CD4-positive, alpha-beta T cell treated with Interleukin-12 subunit alpha and Interleukin-12 subunit beta, for 1 hour (primary cell): Measurements from ENCODE around the gene NIFK.
"Not testable (repeated sequence)": the region's sequence is repeated elsewhere in the genome, so short reads cannot be mapped to it uniquely, and the experiment has no call there.

ENCODE experiments used
- DNase-seq: peaks from one replicate; pipeline ENCODE4 v3.0.0-alpha.2; 2020

The NIFK gene

DNA sequence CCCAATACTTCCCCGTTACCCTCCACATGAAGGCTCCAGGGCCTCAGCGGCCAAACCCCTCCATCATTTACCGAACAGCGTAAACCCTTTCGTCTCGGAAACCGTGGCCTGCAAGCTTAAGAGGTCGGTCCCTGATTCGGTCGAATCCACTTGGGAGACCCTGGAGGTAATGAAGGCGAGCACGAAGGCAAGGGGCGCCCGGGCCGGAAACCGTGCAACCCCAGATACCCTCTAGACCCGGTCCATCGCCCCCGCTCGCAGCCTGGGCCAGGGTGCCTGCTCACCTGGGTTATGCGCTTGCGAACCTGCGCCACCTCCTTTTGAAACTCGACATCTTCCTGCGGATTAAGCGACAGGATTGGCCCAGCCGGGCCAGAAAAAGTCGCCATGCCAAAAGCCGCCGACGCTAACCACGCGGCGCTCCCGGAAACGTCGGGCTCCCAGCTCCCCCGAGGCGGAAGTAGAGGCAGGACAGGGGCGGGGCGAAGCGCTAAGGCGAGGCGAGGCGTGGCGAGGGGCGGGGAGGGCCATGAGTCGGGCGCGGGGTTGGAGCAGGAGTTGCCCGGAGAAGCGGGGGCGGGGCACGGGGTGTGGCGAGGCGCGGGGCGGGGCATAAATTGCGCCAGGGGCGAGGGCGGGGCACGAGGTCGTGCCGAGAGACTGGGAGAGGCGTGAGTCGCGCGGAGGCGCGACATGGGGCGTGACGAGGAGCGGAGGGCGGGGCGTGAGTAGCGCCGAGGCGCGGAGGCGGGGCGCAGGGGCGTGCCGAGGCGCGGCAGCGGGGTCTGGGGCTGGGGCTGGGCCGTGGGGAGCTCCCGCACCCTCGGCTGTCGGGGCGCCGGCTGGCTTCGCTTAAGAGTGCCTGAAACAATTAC is at the start of gene NIFK:
Gene NIFK, minus strand, starts transcription at position 414 of the 875 bp plus-strand sequence. Its CDS starts 25 bp downstream, at position 389.
- DNase-seq = peak; percentile 100

DNA sequence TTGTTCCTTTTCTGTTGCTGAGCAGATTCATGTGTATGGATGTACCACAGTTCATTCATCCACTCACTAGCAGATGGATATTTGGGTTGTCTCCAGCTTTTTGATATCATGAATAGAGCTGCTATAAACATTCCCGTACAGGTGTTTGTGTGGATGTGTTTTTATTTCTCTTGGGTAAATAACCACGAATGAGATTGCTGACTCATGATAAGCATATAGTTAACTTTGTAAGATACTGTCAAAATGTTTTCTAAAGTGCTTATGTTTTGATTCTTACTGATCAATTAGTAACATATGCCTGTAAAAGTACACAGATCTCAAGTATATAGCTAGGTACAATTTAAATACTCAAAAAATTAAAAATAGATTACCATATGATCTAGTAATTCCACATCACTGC is 46.5 kb upstream of the NIFK start:
- DNase-seq = no peak

DNA sequence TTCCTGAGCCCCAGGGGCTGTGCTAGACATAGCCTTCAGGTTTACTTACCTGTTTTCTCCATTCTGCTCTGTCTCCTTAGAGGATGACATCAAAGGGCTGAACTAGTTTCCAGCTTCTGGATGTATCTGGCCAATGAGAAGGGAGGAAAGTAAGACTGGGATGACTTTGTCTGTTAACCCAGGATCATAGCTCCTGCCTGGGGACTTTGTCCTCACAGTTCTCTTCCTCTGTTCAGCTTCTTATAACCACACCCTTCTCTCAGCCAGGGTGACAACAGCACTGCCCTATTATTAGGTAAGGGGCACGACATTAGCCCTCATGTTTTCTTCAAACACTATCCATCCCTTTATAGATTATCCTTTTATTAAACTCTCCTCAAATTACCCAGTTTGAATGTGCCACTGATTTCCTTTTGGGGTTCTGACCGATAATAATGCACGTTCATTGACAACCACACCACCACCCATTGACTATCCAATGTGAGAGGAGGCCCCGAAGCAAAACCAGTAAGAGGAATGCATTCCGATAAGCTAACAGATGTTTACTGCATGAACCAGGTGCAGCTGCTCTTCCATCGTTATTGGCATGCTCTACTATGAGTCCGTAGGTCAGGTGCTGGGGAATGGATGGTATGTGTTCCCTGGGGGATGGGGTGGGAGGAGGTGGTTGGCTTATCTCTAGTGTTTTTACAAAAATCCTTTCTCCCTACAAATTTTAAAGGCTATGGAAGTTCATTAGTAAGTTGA is 42.2 kb upstream of the NIFK start:
- DNase-seq = no peak

DNA sequence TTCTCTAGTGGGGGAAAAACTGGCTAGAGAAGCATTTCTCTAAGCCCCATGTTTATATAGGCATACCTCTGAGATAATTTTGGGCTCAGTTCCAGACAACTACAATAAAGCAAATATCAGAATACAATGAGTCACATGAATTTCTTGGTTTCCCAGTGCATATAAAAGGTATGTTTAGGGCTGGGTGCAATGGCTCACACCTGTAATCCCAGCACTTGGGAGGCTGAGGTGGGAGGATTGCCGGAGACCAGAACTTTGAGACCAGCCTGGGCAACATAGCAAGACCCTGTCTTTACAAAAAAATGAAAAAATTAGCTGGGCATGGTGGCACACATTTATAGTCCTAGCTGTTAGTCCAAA is 41.0 kb upstream of the NIFK start:
- no peak for DNase-seq

DNA sequence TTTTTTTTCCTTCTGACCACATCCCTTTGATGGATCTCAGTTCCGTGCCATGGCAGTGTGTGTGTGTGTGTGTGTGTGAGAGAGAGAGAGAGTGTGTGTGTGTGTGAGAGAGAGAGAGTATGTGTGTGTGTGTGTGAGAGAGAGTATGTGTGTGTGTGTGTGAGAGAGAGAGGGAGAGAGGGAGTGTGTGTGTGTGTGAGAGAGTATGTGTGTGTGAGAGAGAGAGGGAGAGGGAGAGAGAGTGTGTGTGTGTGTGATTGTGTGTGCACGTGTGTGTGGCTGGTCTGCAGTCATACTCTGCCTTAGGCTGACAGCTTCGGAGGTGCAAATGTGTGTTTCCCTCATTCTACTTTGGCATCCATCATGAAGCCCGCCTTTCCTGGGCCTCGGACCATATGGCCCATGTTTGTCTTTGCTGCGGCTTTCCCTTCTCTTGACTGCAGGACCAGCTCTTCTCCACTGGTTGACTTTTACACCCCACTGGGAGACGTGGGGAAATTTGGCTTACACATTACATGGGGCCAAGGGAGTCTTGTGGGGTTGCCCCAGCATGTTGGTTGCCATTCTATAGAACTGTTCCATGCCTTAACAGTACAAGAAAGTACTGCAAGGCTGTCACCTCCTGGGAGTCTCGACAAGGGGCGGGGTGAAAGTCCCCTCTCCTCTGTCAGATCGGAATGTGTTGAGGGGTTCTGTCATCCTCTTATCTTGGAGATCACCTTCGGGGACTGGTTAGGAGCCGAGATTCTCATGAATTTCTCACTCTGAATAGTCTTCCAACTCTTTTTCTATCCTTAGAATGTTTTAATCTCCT is 40.4 kb upstream of the NIFK start:
- no peak for DNase-seq

DNA sequence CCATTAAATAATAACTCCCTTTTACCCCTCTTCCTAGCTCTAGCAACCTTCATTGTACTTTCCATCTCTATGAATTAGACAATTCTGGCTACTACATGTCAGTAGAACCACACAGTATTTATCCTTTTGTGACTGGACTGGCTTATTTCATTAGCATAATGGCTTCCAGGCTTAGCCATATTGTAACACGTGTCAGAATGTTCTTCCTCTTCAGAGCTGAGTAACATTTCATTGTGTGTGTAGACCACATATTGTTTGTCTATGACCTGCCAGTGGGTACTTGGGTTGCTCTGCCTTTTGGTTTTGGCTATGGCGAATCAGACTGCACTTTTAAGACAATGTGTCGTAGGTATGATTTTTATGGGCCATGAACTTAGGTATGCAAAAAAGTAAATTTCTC is 39.7 kb upstream of the NIFK start:
- DNase-seq = no peak

DNA sequence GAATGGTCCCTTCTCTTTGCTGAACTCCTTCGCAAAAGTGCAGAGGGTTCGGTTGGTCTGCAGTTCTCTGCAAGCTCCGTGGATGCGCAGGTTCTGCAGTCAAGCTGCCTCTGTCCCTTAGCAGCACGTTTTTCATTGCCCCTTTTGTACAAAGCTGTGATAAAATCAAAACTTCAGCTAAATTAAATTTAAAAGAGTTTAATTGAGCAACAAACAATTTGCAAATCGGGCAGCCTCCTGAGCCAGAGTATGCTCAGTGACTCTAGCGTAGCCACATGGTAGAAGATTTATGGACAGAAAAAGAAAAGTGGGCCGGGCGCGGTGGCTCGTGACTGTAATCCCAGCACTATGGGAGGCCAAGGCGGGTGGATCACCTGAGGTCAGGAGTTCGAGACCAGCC is 37.6 kb upstream of the NIFK start:
- no peak for DNase-seq

DNA sequence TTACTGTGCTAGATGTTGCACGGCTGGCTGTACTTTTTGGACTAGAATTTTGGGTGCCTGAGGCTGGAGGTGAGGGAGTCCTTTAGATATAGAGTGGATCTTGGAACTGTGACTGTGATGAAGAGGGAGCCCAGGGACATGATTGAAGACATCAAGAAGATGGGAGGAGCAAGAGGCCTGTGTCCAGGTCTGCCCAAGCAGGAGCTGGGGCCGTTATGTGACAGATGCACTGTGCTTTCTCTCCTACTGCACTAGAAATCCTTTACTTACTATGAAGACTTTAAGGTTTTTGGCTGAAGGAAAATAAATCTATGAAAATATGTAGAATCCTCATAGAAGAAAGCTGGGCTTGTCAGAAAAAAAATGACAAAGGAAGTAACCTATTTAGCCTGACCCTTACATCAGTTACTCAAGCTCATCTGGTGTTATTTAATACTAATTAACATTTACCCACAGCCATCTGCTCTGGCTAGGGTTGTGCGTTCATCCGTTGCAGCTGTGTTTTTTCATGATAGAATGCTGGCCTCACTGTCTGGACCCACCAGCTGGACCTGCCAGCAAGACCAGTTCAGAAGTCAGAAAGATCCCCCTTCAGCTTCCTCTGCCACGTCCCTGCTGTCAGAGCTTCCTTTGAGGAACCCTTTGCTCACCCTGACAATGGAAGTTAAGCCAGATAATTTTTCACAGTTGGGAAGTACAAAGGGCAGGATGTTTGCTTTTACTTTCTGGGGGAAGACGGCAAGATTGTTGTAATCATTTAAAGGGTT is 35.5 kb upstream of the NIFK start:
- no peak for DNase-seq

DNA sequence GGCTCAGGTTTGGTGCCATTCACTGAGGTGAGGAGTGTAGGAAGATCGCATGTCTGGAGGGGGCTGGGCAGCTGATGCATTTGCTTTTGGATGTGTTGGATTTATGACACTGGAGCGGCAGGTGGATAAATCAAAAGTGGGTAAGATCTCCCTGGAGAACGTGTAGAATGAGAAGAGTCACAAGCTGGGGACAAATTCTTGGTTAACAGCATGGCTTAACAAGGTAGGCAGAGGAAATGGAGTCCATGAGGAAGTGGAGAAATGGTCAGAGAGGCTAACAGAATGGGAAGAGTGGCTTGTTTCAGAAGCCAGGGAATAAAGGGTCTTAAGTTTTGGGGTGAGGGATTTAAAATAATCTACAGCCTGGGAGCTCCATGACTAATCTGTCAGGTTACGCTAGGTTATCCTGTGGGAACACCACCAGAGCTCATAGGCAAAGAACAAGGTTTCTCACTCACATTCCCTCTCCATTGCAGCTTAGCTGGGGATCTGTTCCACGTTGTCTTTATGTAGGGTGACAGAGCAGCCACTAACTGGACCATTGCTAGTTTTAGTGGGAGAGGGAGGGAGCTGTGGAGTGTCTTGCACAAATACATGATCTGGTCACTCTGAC is 31.6 kb upstream of the NIFK start:
- DNase-seq = no peak

DNA sequence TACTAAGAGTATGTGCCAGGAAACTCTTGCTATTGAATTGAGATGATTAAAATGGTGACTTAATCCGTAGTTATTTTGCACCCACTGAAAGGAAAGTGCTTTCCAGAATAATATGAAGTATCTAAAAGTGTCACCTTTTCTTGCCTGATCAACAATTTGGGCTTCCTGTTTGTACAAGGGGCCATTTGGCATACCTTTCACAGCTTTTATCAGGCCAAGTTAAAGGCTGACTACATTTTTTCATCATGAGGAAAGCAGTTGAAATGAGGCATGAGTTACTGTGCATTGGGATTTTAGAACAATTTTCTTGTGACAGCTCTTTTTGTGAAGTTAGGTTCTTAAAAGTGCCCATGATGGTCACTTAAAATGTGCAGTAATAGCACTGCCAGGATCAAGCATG is 29.9 kb upstream of the NIFK start:
- DNase-seq = no peak

DNA sequence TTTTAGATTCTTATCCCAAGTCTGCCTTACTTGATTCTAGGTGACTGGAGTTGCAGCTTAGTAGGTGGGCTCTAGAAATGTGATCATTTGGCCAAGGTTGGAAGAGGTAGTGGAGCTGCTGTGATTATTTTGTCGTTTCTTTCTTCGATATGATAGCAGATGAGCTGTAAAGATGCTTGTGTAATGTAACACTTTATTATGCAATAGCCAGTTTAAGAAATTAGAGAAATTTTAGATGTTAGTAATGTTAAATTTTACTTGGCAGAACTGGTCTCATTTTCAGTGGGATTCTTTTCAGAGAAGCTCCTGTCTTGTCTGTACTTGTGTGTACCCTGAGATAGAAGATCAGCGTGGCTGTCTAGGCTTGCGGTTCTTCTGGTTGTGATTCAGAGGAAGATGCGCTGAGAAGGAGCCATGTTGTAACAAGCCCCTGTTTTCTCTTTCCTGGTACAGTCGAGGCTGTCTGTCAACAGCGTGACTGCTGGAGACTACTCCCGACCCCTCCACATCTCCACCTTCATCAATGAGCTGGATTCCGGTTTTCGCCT is 28.1 kb upstream of the NIFK start:
- no peak for DNase-seq

DNA sequence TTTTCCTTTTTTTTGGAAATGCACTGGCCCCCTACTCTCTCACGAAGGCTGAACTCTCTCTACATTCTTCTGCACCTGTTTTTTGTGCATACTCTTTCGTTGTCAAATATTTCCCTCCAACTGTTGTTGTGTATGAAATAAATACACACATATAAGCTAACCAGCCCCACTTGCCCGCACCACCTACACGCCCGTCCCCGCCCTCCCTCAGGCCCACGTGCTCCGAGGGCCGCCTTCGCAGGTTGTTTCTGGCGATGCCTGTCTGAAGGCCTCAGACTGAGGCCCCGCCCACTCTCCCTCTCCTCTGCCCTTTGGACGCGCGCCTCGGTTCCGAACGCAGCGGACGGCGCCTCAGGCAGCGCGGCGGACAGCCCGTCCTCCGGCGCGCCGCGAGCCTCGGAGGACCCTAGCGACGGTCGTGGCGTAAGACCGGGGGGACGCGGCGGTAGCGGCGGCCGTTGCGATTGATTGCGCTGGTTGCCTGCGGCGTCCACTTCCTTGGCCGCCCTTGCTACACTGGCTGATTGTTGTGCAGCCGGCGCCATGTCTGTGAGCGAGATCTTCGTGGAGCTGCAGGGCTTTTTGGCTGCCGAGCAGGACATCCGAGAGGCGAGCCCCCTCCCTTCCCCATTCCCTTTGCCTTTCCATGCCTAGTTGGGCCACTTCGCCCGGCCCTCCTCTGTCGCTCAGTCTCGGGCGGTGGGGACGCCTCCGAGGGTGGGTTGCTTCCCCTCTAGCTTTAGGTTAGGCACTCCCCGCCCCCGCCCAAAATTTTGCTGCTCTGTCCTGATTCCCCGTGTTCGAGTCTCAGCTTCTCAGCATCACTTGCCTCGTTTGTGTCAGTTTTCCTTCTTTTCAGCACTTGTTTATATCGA is 18.8 kb upstream of the NIFK start, which contains the start of gene TSN:
Gene TSN, plus strand, starts transcription at position 415 of the 875 bp plus-strand sequence. Its CDS starts 129 bp downstream, at position 544.
- DNase-seq = peak; percentile 98

DNA sequence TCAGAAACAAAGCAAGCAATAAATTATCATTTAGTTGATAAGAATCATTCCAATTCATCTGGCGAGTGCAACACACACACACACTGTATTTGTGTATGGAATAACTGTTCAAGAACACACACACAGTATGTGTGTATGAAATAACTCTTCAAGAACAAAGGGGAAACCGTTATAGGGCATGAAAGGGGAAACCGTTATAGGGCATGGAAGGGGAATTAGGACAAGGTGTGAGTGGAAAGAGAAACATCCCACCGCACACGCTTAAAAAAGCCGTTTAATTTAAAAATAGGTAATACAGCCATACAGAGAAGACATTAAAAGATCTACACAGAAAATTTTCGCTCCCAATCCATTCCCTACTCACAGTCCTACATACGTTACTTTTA is 18.2 kb upstream of the NIFK start:
- DNase-seq = no peak

DNA sequence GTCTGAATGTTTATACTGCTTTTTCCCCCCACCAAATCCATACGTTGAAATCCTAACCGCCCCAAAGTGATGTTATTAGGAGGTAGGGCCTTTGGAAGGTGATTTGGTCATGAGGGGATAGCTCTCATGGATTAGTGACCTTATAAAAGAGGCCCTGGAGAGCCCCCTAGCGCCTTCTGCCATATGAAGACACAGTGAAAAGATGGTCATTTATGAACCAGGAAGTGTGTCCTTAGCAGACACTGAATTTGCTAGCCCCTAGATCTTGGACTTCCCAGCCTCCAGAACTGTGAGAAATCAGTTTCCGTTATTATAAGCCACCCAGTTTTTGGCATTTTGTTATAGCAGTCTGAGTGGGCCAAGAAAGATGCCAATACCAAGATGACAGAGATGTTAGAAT is 11.5 kb upstream of the NIFK start:
- DNase-seq = peak; percentile 20

DNA sequence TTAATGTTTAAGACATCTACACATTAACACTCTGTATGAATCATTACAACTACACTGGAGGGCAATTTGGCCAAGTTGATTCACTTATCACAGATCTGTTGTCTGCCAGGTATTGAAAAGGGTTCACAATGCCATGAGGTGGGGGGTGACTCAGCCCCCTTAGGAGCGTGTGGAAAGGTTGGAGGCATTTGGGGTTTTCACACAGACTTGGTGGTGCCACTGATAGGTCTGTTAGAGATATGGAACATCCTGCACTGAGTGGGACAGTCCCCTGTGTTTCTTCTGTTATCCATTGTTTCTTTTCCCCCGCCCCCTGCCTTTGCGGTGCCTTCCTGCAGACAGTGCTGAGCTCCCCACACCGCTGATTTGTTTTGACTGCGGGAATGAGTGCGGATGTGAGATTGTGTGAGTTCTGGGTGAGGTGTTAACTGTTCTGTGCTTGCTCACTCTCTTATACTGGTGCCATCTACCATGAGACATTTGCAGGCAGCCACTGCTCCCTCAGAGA is 9.4 kb upstream of the NIFK start:
- peak; percentile 10 for DNase-seq

DNA sequence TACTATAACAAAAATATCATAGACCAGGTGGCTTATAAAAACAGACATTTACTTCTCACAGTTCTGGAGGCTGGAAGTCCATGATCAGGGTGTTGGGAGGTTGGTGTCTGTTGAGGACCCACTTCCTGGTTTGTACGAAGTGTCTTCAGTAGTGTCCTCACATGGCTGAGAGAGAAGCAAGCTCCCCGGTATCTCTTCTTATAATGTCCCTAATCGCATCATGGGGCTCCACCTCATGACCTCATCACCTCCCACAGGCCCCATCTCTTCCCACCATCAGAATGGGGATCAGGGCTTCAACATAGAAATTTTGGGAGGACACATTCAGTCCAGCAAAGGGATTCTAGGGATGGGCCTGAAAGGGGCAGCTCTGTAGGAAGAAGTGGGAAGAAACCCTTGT is 4.8 kb upstream of the NIFK start:
- DNase-seq = no peak

DNA sequence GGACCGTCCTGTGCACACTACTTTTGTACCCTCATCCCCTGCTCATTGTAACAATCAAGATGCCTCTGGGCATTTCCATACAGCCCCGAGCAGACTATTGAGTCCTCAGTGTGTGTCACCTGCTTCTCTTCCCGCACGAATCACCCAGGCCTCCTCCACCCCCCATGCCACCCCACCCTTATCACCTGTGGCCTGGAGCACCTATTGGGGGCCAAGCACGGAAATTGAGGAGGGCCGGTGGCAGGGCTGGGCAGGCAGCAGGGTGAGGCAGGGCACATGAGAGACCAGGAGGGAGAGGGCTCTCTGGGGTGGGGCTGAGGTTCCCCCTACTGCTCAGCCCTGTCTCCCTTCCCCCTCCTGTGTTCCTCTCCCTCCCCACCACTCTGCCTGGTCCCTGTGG is 4.3 kb upstream of the NIFK start:
- no peak for DNase-seq

DNA sequence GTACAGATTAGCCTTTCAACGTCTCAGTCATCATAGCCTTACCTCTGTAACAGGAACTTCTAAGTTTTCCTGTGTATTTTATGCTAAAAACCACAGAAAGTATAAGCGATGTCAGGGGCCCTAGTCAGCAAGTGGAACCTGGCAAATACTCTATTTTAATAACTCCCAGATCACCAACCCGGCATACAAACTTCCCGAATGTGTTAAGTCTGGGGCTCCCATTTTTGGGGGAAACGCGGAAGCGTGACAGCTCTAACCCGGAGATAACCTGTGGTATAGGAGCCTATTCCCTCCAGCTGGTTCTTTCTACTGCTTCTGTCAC is 574 bp downstream of the NIFK start:
- DNase-seq = peak; percentile 6

DNA sequence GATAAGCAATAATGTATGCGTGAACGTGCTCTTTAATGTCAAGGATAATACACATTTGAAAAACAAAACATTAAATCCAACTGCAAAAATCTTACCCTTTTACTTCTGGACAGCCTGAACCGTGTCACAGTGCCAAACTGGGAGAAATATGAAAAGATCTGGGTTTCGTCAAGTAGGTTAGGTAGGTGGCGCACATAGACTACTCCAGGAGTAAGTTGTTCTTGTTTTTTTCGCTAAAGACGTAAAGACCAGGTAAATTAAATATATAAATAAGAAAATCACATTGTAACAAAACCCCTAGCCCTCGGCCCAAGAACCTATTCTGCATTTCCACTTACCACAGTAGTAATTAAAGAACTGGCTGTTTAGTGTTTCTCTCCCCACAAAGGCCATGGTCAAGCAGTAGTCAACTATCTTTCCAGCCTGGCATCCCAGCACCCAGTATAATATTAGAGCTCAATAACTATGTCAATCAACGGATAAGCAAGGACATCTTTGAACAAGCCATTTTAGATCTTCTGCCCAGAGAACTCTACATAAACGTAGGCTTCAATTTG is 1.1 kb downstream of the NIFK start:
- DNase-seq = peak; percentile 39

DNA sequence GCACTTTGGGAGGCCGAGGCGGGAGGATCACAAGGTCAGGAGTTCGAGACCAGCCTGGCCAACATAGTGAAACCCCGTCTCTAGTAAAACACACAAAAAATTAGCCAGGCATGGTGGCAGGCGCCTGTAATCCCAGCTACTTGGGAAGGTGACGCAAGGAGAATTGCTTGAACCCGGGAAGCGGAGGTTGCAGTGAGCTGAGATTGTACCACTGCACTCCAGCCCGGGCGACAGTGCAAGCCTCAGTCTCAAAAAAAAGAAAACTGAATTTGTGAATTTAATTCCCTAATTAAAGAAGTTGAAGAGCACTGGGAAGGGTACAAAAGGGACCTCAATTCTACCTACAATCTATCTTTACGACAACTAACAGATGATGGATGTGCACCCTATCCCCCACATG is 2.1 kb downstream of the NIFK start:
- DNase-seq = not testable (repeated sequence)
